ENCODE measurements around the gene IRF1. TPM values are rescaled to one million over a fixed set of nuclear protein-coding genes. Genes with fewer than 3 reads are reported as not detected.

IRF1 gene
- total and polyA plus RNA-seq, 2 experiments from 2014 or later = 5.7 to 6.0 TPM

GRCh38 chr5:132437604-132438266 is 52.8 kb downstream of the IRF1 start:
- Histone ChIP-seq H3K4me1 (ENCODE audit: low read depth) (peaks cover 11% of the 10 kb centered on the region), H3K4me3 (no peak overlapping the region), H3K36me3 (no peaks in the 10 kb centered on the region), H3K27me3 (no peaks in the 10 kb centered on the region), H3K9me3 (ENCODE audit: low read depth) (no peaks in the 10 kb centered on the region), H3K27ac (no peak overlapping the region)
- DNase-seq (ENCODE audit: low read depth in 1 of 2, low spot score in 1 of 2) = peak; percentile 45 to 94
- TF ChIP-seq CTCF (IDR thresholded peaks at IDR 0.05; ENCODE audit: low read depth, low read length) = no peak

GRCh38 chr5:132436936-132437335 is 53.6 kb downstream of the IRF1 start:
- Histone ChIP-seq H3K36me3 (no peaks in the 10 kb centered on the region), H3K27ac (no peak overlapping the region), H3K27me3 (no peaks in the 10 kb centered on the region), H3K9me3 (ENCODE audit: low read depth) (no peaks in the 10 kb centered on the region), H3K4me1 (ENCODE audit: low read depth) (peaks cover 11% of the 10 kb centered on the region), H3K4me3 (no peak overlapping the region)
- DNase-seq (ENCODE audit: low read depth in 1 of 2, low spot score in 1 of 2) = no peak
- no peak for TF ChIP-seq CTCF (IDR thresholded peaks at IDR 0.05; ENCODE audit: low read depth, low read length)

- Histone ChIP-seq H3K4me3 (no peak overlapping the region), H3K36me3 (no peaks in the 10 kb centered on the region), H3K4me1 (ENCODE audit: low read depth) (peaks cover 11% of the 10 kb centered on the region), H3K9me3 (ENCODE audit: low read depth) (no peaks in the 10 kb centered on the region), H3K27me3 (no peaks in the 10 kb centered on the region), H3K27ac (no peak overlapping the region)
- no peak for TF ChIP-seq CTCF (IDR thresholded peaks at IDR 0.05; ENCODE audit: low read depth, low read length)
- no peak for DNase-seq (ENCODE audit: low read depth in 1 of 2, low spot score in 1 of 2)
These were observed 54.7 kb downstream of the IRF1 start for GRCh38 chr5:132435886-132436285.

- Histone ChIP-seq H3K27me3 (no peaks in the 10 kb centered on the region), H3K36me3 (no peaks in the 10 kb centered on the region), H3K9me3 (ENCODE audit: low read depth) (no peaks in the 10 kb centered on the region), H3K4me3 (no peak overlapping the region), H3K4me1 (ENCODE audit: low read depth) (peaks cover 11% of the 10 kb centered on the region), H3K27ac (no peak overlapping the region)
- DNase-seq (ENCODE audit: low read depth in 1 of 2, low spot score in 1 of 2) = no peak
- no peak for TF ChIP-seq CTCF (IDR thresholded peaks at IDR 0.05; ENCODE audit: low read depth, low read length)
These were observed 55.1 kb downstream of the IRF1 start for GRCh38 chr5:132435447-132435846.

- no peak for DNase-seq (ENCODE audit: low read depth in 1 of 2, low spot score in 1 of 2)
- Histone ChIP-seq H3K27me3 (no peaks in the 10 kb centered on the region), H3K9me3 (ENCODE audit: low read depth) (no peaks in the 10 kb centered on the region), H3K27ac (no peak overlapping the region), H3K36me3 (no peaks in the 10 kb centered on the region), H3K4me1 (ENCODE audit: low read depth) (peaks cover 11% of the 10 kb centered on the region), H3K4me3 (no peak overlapping the region)
- no peak for TF ChIP-seq CTCF (IDR thresholded peaks at IDR 0.05; ENCODE audit: low read depth, low read length)
These were observed 55.9 kb downstream of the IRF1 start for GRCh38 chr5:132434416-132435286.
